COLO668 (cell line): ENCODE data around the gene ALPL.
"Not testable (repeated sequence)": the region's sequence is repeated elsewhere in the genome, so short reads cannot be mapped to it uniquely, and the experiment has no call there.

Experiments
- DNase-seq: peaks from one replicate; lab custom pipeline; 2025; ENCODE audit not compliant: unreplicated experiment; lab: John Stamatoyannopoulos, UW

ALPL gene

GRCh38 chr1:21507511-21508270 lies 1.5 kb upstream of the ALPL start:
- DNase-seq: no peak

DNA sequence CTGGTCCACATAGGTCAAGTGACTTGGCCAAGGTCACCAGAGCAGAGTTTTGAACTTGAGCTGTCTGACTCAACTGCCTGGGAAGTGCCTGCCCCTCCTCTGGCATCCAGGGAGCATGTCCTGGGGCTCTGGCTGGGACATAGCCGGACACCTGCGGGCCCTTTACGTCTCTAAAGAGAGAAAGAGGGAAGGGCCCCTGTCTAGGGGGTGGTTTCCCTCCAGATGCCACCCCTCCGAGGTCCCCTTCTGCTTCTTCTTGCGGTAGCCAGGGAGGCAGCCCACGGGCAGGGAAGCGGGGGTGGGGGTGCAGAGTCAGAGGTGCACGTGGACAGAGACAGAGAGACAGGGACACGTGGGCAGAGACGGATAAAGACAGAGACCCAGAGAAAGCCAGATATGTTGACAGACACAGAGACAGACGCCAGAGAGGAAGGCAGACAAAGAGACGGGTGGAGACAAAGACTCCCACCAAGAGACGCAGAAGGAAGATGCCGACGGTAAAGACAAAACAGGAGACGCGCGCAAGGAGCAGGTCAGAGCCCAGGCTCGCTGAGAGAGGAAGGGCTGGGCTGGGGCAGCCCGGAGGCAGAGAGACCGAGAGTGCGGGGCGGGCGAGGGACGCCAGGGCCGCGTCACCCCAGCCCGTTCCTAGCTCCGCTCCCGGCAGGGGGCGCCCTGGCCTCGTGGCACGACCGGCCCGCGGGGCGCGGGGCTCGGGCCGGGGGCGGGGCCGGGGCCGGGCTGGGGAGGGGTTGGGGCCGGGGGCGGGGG lies 458 bp upstream of the ALPL start:
- peak; percentile 72 for DNase-seq

GRCh38 chr1:21510113-21510493 lies 880 bp downstream of the ALPL start:
- DNase-seq: no peak

DNA sequence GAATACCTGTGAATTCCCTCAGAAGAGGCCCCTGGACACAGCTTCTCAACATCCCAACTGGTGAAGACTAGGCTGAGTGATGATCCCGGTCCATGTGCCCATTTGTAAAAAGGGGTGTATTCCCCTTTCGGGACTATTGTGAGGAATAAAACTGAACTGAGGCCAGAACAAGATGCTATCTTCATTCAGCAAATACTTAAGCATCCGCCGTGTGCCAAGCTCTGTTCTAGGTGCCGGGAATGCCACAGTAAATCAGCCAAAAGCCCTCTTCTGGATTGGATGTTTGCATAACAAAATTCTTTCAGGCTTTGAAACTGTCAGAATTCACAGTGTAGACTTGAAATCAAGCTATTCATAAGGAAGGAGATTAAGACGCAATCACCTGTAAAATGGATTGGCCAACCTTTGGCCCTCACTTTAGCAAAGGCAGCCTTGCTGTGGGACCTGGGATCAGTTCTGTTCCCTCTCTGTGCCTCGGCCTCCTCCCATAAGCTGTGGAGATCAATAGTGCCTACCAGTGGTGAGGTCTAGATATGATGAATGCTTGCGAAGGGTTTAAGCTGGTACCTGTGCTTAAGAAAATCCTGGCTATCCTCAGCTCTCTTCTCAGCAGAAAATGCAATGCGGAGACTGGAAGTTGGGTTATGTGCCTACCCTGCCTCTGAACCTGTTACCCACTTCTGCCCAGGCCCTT lies 1.8 kb downstream of the ALPL start:
- no peak for DNase-seq

GRCh38 chr1:21511579-21512522 lies 2.6 kb downstream of the ALPL start:
- DNase-seq: no peak

DNA sequence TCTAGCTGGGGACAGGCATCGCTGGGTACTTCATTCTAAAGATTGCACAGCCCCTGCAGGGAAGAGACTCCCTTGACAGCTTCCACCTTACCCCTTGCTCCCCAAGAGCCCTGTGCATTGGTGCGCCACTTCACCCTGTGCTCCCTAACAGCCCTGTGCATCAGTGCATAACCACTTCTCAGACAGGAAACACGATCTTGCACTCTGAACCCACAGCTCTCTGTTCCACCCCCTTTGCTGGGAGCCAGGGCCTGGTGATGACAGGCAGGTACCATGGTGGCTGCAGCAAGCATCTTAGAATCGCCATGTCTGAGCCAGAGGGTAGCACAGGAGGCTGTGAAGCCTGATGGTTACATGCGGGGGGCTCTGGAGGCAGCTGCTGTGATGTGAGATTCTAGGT lies 5.0 kb downstream of the ALPL start:
- no peak for DNase-seq

- no peak for DNase-seq
These were observed 8.0 kb downstream of the ALPL start for GRCh38 chr1:21517161-21517589.

DNA sequence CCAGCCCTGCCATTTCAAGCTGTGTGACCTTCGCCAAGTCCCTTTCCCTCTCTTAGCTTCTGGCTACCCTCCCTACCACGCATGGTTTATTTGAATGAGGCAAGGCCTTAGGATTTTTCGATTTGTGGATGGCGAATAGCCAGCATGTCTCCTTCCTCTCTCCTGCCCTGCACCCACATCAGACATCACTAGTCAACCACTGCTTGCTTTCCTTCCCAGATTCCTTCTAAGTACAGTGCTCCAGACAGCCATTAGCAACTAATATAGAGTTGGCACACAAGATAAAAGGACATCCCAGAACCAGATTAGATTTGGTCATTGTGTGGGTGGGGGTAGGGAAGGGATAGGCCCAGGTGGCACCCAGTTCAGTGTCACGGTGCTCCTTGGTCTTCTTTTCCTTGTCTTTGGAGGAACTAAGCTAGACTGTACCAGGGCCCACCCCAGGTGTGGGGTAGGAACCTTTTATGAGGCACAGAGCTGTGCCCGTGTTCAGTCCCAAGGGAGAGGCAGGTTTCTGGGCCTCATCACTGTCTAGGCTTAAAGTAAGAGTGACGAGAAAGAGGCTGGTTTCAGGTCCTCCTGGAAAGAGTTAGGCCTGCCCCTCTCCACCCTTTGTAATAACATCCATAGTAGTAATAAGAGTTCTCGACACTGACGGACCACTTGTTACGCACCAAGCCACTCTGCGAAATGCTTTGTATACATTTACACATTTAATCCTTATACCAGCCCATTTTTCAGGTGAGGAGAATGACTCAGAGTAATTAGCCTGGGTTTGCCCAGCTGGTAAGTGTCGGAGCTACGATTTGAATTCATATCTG lies 8.6 kb downstream of the ALPL start:
- no peak for DNase-seq

DNA sequence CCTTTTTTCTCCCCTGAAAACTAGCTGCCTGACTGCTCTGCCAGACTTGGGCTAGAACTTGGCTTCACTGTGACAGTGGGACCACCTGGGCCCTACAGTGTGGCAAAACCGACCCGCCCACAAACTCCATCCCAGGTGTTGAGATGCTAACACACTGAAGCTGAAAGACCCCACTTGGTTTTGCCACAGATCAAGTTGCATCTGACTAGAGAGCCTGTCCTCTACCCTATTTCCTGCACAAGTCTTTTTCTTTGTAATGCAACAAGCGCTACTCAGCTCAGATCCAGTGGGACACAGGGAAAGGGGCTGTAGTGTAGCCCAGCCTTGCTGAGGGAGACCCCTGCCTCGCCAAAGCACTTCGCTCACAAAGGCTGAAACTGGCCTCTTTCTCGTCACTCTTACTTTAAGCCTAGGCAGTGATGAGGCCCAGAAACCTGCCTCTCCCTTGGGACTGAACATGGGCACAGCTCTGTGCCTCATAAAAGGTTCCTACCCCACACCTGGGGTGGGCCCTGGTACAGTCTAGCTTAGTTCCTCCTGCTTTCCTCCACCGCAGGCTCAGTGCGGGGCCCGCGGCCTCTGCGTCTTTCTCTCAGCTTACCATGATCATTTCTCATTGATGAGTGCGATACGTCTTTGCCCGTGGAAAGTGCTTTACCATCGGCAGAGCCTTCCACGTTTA lies 9.7 kb downstream of the ALPL start:
- DNase-seq: no peak

GRCh38 chr1:21519486-21520070 lies 10.4 kb downstream of the ALPL start:
- DNase-seq: not testable (repeated sequence)

GRCh38 chr1:21520899-21521716 lies 11.9 kb downstream of the ALPL start:
- no peak for DNase-seq

DNA sequence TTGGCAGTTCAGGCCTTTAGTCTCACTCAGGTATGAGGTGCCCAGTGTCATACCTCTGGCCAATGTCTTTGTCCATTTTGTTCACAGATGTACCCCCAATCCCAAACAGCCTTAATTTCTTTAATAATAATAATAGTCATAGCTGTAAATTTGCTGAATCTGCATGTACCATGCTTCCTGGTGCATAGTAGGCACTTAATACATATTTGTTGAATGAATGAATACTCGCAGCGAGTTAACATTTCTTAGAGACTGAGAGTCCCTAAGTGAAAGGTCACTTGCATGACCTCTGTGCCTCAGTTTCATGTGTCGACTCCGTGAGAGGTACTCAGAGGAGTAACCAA lies 12.5 kb downstream of the ALPL start:
- no peak for DNase-seq

- no peak for DNase-seq
These were observed 13.4 kb downstream of the ALPL start for GRCh38 chr1:21522525-21523038.

DNA sequence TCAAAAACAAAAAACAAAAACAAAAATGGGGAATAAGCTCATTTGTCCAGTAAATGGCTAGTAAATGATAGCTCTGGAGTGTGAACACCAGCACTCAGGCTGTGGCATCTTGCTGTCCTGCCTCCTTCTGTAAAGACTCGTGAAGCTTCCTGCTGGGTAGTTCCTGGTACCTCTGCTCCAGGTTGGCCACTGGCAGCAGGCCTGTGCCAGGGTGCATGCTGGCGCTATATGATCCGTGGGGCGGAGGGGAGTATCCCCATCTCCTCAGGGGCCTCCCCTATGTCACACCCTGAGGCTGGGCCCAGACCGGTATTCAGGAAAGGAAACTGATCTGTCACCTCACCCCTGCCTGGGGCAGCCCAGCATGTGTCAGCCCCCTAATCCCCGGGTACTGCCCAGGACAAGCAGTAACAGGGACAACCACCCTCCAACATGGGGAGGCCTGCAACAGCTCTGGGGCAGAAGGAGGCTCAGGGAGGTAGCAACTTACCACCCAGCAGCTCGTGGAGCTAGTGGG lies 14.1 kb downstream of the ALPL start:
- no peak for DNase-seq

DNA sequence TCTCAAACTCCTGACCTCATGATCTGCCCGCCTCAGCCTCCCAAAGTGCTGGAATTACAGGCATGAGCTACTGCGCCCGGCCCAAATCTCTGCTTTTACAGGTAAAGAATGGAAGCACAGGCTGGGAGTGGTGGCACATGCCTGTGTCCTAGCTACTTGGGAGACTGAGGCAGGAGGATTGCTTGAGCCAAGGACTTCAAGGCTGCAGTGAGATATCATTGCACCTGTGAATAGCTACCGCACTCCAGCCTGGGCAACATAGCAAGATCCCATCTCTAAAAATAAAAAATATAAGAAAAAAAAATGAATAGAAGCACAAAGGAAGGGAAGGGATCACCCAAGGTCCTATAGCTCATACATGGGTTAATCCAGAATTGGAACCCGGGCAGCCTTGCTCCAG lies 15.0 kb downstream of the ALPL start:
- DNase-seq: no peak

DNA sequence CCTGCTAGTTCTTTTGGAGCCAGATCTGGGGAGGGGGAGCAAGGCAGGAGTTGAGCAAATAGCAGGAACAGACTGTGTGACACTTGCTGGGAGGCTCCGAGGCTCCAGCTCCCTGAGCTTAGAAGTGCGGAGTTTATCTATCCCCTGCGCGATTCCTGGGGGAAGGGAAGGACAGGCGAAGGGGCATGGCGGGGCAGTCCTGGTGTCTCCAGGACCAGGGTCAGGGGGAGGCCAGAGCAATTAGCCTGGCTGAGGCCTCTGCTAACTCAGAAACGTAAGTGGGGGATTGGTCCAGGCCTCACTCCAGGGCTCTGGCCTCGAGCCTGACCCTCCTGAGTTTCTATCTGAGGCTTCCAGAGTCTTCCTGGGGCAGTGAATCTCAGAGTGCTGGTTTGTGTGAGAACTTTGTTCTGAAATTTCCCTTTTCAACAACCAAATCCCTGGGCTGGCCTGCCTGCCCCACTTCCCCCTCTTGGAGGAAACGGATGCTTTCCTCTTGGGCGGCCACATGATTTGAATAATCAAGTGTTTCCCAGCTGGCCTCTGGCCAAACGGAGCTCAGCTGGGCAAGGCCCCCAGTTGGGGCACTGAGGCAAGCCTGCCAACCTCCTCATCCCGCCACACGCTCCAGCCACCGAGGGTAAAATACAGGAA lies 15.6 kb downstream of the ALPL start:
- no peak for DNase-seq

- DNase-seq: no peak
These were observed 16.1 kb downstream of the ALPL start for GRCh38 chr1:21525340-21525717.
